ENCODE results near the gene FOXD2.

FOXD2 gene

GRCh38 chr1:47420547-47420946, 17.3 kb upstream of the FOXD2 start:
- DNase-seq (ENCODE audit: low read depth) = no peak
- no peak for TF ChIP-seq CTCF (conservative IDR thresholded peaks at IDR 0.05; ENCODE audit: control insufficient read depth, insufficient read depth, low read depth, low read length)
- no peak overlapping the region for H3K4me3 ChIP-seq (ENCODE audit: control insufficient read depth, low read depth, low read length)

GRCh38 chr1:47423872-47424271, 14.0 kb upstream of the FOXD2 start:
- no peak for TF ChIP-seq CTCF (conservative IDR thresholded peaks at IDR 0.05; ENCODE audit: control insufficient read depth, insufficient read depth, low read depth, low read length)
- DNase-seq (ENCODE audit: low read depth) = no peak
- H3K4me3 ChIP-seq (ENCODE audit: control insufficient read depth, low read depth, low read length) = no peak overlapping the region

- peak; percentile 78 for TF ChIP-seq CTCF (conservative IDR thresholded peaks at IDR 0.05; ENCODE audit: control insufficient read depth, insufficient read depth, low read depth, low read length)
- no peak overlapping the region for H3K4me3 ChIP-seq (ENCODE audit: control insufficient read depth, low read depth, low read length)
- peak; percentile 61 for DNase-seq (ENCODE audit: low read depth)
Observed at GRCh38 chr1:47424336-47424982, 13.4 kb upstream of the FOXD2 start.

GRCh38 chr1:47431534-47431933, 6.3 kb upstream of the FOXD2 start:
- peak; percentile 79 for DNase-seq (ENCODE audit: low read depth)
- no peak for TF ChIP-seq CTCF (conservative IDR thresholded peaks at IDR 0.05; ENCODE audit: control insufficient read depth, insufficient read depth, low read depth, low read length)
- no peak overlapping the region for H3K4me3 ChIP-seq (ENCODE audit: control insufficient read depth, low read depth, low read length)

GRCh38 chr1:47432071-47433036, 5.5 kb upstream of the FOXD2 start:
- DNase-seq (ENCODE audit: low read depth) = peak; percentile 82
- no peak overlapping the region for H3K4me3 ChIP-seq (ENCODE audit: control insufficient read depth, low read depth, low read length)
- peak; percentile 88 for TF ChIP-seq CTCF (conservative IDR thresholded peaks at IDR 0.05; ENCODE audit: control insufficient read depth, insufficient read depth, low read depth, low read length)

GRCh38 chr1:47433037-47433421, 4.8 kb upstream of the FOXD2 start:
- no peak overlapping the region for H3K4me3 ChIP-seq (ENCODE audit: control insufficient read depth, low read depth, low read length)
- no peak for DNase-seq (ENCODE audit: low read depth)
- no peak for TF ChIP-seq CTCF (conservative IDR thresholded peaks at IDR 0.05; ENCODE audit: control insufficient read depth, insufficient read depth, low read depth, low read length)
